ENCODE data around the gene MRNIP. TPM values are rescaled to one million over a fixed set of nuclear protein-coding genes. Genes with fewer than 3 reads are reported as not detected.

Gene MRNIP
- total RNA-seq, 1 experiment from 2014 or later, result 36.2 TPM

GRCh38 chr5:179820127-179820482, 38.5 kb downstream of the MRNIP start (continued):
- TF ChIP-seq ZFX (IDR thresholded peaks at IDR 0.05) (no peak), POLR2A (IDR thresholded peaks at IDR 0.05; ENCODE audit: borderline replicate concordance, extremely low read depth, insufficient read depth, insufficient read length) (no peak), RAD21 (IDR thresholded peaks at IDR 0.05; ENCODE audit: low read depth) (no peak), ELF1 (IDR thresholded peaks at IDR 0.05; ENCODE audit: borderline replicate concordance, low read depth) (no peak), EZH2 (IDR thresholded peaks at IDR 0.05) (no peak), YY1 (IDR thresholded peaks at IDR 0.05; ENCODE audit: extremely low read depth, insufficient replicate concordance, low read depth, low read length) (no peak)

- no TSS peak for BruUV-seq (replicated peaks)
- intact Hi-C loops (cut with micrococcal nuclease), result loop anchor here (1.0 to 2.0 kb wide), 3 partner anchors 8 to 39 kb away; partner anchors contain the start of genes MGAT4B and MRNIP
- no peaks in the 10 kb centered on the region for H3K9me3 ChIP-seq (ENCODE audit: control insufficient read depth in 1 of 2, insufficient read depth in 1 of 2, low read depth in 1 of 2, low read length in 2 of 2)
- no peaks in the 10 kb centered on the region for H3K9me2 ChIP-seq (ENCODE audit: insufficient read depth)
- H4K20me1 ChIP-seq (ENCODE audit: insufficient read depth), result peaks cover 12% of the 10 kb centered on the region; the same call in 1 of the 2 replicates
- RAD21 ChIA-PET (ENCODE audit: low non-redundant PET in 1 of 2, low total read pairs in 2 of 2, uncharacterized antibody in 2 of 2, unreplicated experiment in 2 of 2), result interaction anchor here in 1 of 2 experiments (1.2 kb wide), 1 partner anchor 13 kb away, joined by 3 read pairs; the partner anchor contains the start of gene MGAT4B
- H3K4me3 ChIP-seq (replicated peaks in 1 of 2; ENCODE audit: low read depth in 1 of 2, low read length in 2 of 2), result peak overlapping the region; percentile 31 to 87; a peak in 2 of 4 replicates
- H3K36me3 ChIP-seq (ENCODE audit: control insufficient read depth in 1 of 2, insufficient read depth in 2 of 2, low read length in 2 of 2), result peaks cover 17 to 29% of the 10 kb centered on the region in 2 experiments; a peak in 3 of 4 replicates
- DNase-seq (ENCODE audit: low read depth, low spot score) (no peak), ATAC-seq (peak; percentile 20)
- no peaks in the 10 kb centered on the region for H3K27me3 ChIP-seq (ENCODE audit: insufficient read depth, low read length)
- H3K79me2 ChIP-seq (ENCODE audit: insufficient read depth, low read length), result peaks cover 37% of the 10 kb centered on the region
- CTCF ChIA-PET, result interaction anchor here (0.6 to 2.2 kb wide), 2 partner anchors 17 to 24 kb away, joined by 4 to 8 read pairs; no protein-coding TSS in a partner anchor
- H3K9ac ChIP-seq (ENCODE audit: low read length), result peak overlapping the region; percentile 97
- peaks cover 35 to 52% of the 10 kb centered on the region in 2 experiments for H3K4me1 ChIP-seq (ENCODE audit: control insufficient read depth in 1 of 2, insufficient read depth in 2 of 2, low read length in 2 of 2)
- POLR2A ChIA-PET, result interaction anchor here (0.8 to 2.5 kb wide), 7 partner anchors 8 to 196 kb away, joined by 3 to 18 read pairs (median 4); partner anchors contain the start of genes HNRNPH1 and MAML1
- peak overlapping the region; percentile 99 for H3K27ac ChIP-seq (ENCODE audit: low read depth, low read length)
- no peak overlapping the region for H2AFZ ChIP-seq (ENCODE audit: low read depth, low read length, poor library complexity, severe bottlenecking)
- peak overlapping the region; percentile 94 for H3K4me2 ChIP-seq (ENCODE audit: low read length)
- peak; percentile 92 for TF ChIP-seq ZFX (IDR thresholded peaks at IDR 0.05)
- 0 out of 2 replicates have a peak, but pooled peaks have one; percentile 8 for TF ChIP-seq POLR2AphosphoS5 (IDR thresholded peaks at IDR 0.05; ENCODE audit: low read depth, low read length)
- TF ChIP-seq JUND (IDR thresholded peaks at IDR 0.05), result no peak
- TF ChIP-seq SRF (IDR thresholded peaks at IDR 0.05; ENCODE audit: low read depth), result no peak
- no peak for TF ChIP-seq EZH2phosphoT487 (IDR thresholded peaks at IDR 0.05; ENCODE audit: borderline replicate concordance)
- TF ChIP-seq EZH2 (IDR thresholded peaks at IDR 0.05), result no peak
These were observed 39.1 kb downstream of the MRNIP start for GRCh38 chr5:179819296-179820126.
